Measurements from ENCODE around the gene HRK.

The HRK gene

GRCh38 chr12:116881325-116881876 is at the start of gene HRK:
Gene HRK (minus strand): TSS chr12:116881441. CDS start chr12:116881307, 134 bp downstream.
- no peak for DNase-seq

GRCh38 chr12:116929885-116930284 is 48.6 kb upstream of the HRK start:
- peak; percentile 26 for DNase-seq

GRCh38 chr12:116928504-116928903 is 47.3 kb upstream of the HRK start:
- no peak for DNase-seq

DNA sequence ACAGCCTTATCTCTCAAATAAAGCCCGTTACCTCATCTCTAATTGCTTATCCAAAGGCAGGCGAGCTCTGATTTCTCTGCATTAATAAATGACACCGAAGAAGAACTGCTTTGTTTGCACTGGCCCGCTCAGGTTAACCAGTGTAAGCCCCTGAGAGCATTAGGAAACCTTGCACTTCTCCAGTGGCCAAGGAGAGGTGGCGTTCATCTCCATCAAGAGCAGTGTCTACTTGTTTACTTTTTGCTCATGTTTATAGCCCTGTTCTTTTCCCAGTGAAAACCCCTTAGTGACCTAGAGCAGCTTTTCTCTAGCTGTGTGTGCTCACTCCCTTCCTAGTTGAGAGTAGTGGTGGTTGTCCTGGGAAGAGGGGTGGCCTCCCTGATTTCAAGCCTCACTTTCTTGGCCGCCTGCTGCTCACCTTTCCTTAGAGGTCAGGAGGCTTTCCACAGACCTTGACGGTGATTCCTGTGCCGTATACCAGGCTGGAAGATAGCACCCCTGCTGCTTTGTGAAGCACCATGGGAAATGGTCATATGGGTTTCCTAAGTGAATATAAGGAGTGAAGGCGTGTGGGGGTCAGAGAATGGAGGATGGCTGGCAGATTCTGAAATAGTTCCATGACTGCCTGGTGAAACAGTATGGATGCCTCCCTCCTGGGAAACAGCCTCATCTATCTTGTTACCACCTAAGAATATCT is 46.2 kb upstream of the HRK start:
- DNase-seq: no peak

DNA sequence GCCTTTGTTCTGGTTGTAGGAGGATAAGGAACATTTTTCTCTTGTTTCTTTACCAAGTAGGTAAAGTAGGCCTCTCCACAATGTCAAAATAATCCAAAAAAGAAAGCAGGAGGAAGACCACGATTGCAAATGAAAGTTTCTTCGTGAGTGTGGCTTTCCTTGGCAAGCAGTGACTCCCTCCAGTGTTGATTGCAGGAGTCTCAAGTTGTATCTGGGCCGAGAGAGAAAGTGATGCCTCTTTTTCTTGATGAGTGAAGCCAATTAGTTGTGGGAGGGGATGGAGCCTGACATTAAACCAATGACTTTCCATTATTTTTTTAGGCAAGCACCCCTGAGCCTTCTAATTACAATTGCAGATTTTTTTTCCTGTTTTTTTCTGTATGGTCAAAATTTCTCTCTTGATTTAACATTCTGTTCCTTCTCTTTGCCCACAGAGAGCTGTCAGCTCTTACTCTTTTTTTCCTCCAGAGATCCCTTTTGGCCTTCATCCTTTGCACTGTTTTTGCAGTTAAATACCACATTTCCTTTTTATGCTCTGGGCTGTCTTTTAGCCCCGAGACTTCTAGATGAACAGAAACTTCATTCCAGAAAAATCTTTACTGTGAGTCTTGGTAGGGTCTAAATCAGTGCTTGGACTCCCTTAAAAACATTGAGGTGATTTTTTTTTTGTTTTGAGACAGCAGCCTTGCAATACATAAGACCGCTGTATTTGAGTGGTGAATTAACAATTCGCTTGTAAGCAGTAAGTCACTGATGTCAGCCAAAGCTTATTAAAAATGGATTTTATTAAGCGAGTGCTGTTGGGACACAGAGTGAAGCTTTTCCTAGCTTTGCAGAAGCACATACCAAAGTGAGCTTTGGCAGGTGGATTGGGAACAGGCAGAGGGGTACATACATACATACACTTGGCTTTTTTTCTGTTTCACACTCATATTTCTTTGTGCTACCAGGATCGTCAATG is 45.3 kb upstream of the HRK start:
- no peak for DNase-seq

GRCh38 chr12:116924558-116925453 is 43.6 kb upstream of the HRK start:
- peak; percentile 48 for DNase-seq

DNA sequence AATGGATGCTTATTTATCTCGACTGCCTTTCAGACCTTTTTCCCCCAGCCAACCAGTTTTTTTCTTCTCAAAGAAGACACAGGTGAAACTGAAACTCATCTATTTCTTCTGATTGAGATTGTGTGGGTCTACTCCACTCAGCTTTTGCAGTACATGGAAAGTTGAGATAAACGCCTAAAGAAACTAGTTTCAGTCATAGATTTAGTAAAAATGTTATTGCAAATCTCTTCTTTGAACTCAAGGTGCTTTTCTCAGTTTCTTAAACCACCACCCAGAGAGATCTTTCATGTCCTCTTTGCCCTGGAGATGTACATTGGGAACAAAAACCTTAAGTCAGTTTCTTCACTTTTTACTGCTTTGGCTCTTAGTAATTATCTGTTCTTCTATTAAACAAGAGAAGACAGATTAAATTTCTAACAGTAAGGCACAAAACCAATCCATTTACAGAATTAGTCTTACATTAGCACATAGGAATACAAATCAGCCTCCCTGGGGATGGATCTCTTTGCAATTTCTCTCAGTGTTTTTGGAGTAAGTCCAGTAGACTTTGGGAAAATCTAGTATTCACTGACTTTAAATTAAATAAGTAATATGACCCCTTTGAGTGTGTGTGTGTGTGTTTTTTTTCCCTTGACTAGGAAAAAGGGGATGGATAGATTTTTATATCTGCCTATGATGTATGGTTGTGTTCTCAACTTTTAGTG is 41.1 kb upstream of the HRK start:
- DNase-seq: no peak

DNA sequence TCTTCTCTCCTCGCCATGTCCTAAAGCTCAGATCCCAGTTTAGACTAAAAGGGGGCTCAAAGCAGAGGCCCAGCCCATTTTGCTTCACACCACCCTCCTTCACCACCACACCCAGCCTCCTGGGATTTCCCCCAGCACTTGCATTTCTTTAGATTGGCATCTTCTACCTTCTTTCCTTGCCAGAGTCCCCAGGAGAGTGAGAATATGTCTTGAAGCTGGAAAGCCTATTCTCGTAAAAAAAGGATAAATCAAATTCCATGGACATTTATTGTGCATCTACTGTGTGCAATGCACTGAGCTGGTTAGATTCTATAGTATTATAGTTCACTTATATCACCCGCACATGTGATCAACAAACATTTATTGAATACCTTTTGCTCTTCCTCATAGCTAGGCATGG is 39.7 kb upstream of the HRK start:
- no peak for DNase-seq

DNA sequence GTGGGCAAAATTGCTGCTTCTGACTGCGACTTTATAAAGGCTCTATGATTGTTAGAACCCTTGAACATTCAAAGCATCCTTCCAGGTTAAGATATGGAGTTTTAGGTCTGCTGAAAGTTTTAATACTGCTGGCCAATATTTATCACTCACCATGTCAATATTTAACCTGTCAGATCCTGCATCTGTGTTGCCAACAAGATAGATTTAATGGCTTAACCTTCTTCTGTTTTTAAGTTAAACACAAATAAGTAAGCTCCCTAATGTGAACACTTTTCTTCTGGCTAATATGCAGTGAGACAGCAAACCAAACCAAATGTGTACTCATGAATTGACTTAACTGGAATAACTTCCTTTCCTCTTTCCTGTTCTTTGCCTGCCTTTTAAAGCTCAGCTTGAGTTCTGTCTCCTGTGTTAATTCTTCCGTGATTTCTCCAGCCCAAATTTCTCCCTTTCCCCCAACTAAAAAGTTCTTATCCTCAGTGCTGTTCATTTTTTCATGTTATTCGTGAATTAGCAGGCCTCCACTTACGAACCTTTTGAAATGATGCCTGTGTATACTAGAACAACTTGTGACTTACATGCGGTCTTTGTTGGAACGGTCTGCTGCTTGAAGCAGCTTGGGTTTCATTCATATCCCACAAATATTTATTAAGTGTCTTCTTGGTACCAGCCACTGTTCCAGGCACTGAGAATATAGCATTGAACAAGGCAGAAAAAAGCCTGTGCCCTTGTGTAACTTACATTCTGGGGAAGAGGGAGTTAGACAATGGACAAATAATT is 38.7 kb upstream of the HRK start:
- DNase-seq: no peak

GRCh38 chr12:116919247-116919661 is 38.0 kb upstream of the HRK start:
- peak; percentile 57 for DNase-seq

GRCh38 chr12:116918464-116918863 is 37.2 kb upstream of the HRK start:
- DNase-seq: peak; percentile 43

DNA sequence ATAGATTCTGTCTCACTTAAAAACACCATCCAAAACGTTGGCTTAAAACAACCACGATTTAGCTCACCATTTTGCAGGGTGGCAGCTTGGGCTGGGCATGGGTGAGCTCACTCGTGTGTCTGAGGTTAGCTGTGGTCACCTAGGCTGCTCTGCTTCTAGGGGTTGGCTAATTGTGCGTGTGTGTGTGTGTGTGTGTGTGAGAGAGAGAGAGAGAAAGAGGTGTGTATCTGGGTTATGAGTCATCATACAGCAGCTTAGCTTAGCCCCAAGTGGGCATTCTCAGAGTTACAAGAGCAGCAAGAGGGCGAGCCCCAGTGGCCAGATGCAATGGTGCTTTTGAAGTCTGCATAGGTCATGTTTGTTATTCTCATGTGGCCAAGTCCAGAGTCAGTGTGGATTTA is 35.5 kb upstream of the HRK start:
- DNase-seq: peak; percentile 93

GRCh38 chr12:116916122-116916521 is 34.9 kb upstream of the HRK start:
- DNase-seq: no peak

DNA sequence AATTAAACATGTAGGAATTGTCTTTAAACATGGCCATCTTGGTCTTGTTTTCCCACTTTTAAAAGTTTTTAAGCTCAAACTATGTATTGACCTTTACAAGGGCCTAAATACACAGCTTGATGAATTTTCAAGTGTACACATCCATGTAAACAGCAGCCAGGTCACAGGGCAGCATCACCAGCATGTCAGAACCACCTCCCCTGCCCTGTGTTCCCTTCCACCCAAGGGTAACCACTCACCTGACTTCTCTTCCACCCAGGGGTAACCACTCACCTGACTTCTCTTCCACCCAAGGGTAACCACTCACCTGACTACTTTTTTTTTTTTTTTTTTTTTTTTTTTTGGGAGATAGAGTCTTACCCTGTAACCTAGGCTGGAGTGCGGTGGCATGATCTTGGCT is 34.1 kb upstream of the HRK start:
- no peak for DNase-seq

DNA sequence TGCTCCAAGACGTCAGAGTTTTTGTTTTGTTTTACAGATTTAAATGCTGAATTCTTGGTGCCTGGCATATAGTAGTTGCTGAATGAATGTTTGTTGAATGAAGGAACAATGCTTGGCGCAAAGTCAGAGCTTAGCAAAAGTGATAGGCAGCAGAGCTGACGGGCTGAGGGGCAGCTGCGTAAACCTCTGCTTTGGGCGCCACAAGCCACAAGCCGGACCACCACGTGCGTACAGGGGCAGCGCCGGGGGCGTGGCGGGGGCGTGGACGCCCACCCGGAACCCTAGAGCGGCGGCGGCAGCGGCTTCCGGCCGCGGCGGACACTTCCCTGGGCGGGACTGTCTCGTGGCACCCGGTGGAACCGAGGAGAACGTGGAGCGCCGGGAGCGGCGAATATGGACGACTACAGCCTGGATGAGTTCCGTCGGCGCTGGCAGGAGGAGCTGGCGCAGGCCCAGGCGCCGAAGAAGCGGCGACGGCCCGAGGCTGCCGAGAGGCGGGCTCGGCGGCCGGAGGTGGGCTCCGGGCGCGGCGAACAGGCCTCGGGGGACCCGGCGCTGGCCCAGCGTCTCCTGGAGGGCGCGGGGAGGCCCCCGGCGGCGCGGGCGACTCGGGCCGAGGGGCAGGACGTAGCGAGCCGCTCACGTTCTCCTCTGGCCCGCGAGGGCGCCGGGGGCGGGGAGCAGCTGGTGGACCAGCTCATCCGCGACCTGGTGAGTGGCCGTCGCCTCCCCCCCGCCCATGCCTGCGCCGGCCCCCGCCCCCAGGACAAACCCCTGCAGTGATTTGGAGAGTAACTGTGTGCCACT is 29.6 kb upstream of the HRK start, which contains the start of gene FBXW8:
TSS of gene FBXW8 (plus strand) at position 306 of the 807 bp plus-strand sequence. CDS start at position 394, 88 bp downstream.
- DNase-seq: peak; percentile 54

GRCh38 chr12:116910280-116910644 is 29.0 kb upstream of the HRK start:
- no peak for DNase-seq

GRCh38 chr12:116906285-116906684 is 25.0 kb upstream of the HRK start:
- DNase-seq: no peak

DNA sequence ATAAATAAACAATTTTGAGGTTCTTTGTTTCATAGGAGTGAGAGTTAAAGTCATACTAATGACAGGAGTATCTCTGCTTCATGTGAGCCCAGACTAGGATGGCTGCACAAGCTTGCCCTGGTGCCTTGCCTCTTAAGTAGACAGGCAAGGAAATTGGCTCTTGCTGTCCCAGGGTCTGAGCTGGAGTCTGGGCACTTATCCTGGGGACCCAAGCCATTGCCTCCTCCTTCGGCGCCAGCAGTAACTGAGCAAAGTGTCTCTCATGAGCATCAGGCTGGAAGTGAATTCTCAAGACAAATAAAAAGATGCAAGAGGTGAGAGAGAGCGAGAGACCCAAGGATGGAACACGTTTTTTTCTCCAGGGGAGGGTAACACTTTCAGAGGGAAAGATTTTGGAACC is 22.6 kb upstream of the HRK start:
- DNase-seq: no peak

DNA sequence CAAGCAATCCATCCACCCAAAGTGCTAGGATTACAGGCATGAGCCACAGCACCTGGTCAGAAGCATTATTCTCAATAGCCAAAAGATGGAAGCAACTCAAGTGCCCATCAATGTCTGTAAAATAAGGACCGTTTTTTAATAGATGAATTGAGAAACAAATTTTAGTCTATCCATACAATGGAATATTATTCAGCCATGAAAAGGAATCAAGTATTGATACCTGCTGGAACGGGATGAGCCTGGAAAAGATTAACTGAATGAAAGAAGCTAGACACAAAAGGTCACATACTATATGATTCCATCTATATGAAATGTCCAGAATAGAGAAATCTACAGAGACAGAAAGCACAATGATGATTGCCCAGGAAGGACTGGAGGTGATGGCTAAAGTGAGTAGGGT is 20.4 kb upstream of the HRK start:
- DNase-seq: no peak

DNA sequence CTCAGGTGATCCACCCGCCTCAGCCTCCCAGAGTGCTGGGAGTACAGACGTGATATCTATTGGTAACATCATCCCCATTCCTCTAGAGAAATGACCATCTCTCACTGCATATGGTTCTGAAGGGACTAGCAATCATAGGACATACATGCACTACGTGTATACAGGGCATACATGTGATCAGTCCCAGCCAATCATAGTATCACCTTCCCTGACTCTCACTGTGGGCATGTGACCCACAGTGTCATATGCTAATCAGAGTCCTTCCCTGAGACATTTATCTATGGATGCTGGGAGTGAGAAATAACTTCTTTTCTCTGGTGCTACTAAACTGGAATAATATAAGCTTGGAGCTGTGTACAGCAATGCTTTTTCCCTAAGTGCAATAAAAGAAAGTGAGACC is 17.4 kb upstream of the HRK start:
- DNase-seq: no peak

Data from MV-4-11 (cell line).